ENCODE data around the gene PPP1R9B. TPM values are rescaled to one million over a fixed set of nuclear protein-coding genes. Genes with fewer than 3 reads are reported as not detected.
A peak's percentile ranks its signal among the peaks of the same experiment; 100 is the strongest.

Gene PPP1R9B
- total RNA-seq, 1 experiment from 2014 or later = 34.8 TPM

- peak; percentile 82 for TF ChIP-seq CTCF (IDR thresholded peaks at IDR 0.05; ENCODE audit: unreplicated experiment)
- BruUV-seq (replicated peaks) = no TSS peak
- H3K27me3 Mint-ChIP-seq (ENCODE audit: insufficient read depth, unreplicated experiment) = no peaks in the 10 kb centered on the region
- no peaks in the 10 kb centered on the region for H3K9me3 Mint-ChIP-seq (ENCODE audit: unreplicated experiment)
- intact Hi-C loops (cut with micrococcal nuclease) = loop anchor here (1.0 kb wide), 1 partner anchor 29 kb away; no protein-coding TSS in a partner anchor
- DNase-seq (ENCODE audit: unreplicated experiment) = peak; percentile 82
- H3K36me3 Mint-ChIP-seq (ENCODE audit: insufficient read depth, unreplicated experiment) = no peaks in the 10 kb centered on the region
- ChIA-PET CTCF (interaction anchor here (0.6 to 3.5 kb wide), 19 partner anchors 10 to 262 kb away, joined by 3 to 122 read pairs (median 3); partner anchors contain the start of gene SGCA), POLR2A (interaction anchor here (0.7 to 1.1 kb wide), 7 partner anchors 20 to 137 kb away, joined by 3 to 9 read pairs (median 3); partner anchors contain the start of gene SGCA)
- H3K4me3 Mint-ChIP-seq (ENCODE audit: unreplicated experiment) = peak overlapping the region; percentile 78
- H3K4me1 Mint-ChIP-seq (ENCODE audit: insufficient read depth, unreplicated experiment) = peaks cover 20% of the 10 kb centered on the region
- H3K27ac Mint-ChIP-seq (ENCODE audit: low read depth, unreplicated experiment) = no peak overlapping the region
Measured at GRCh38 chr17:50198026-50198669, 47.7 kb upstream of the PPP1R9B start.

GRCh38 chr17:50196826-50197225 is 46.3 kb upstream of the PPP1R9B start:
- H3K36me3 Mint-ChIP-seq (ENCODE audit: insufficient read depth, unreplicated experiment) = no peaks in the 10 kb centered on the region
- TF ChIP-seq CTCF (IDR thresholded peaks at IDR 0.05; ENCODE audit: unreplicated experiment) = no peak
- no peaks in the 10 kb centered on the region for H3K27me3 Mint-ChIP-seq (ENCODE audit: insufficient read depth, unreplicated experiment)
- intact Hi-C loops (cut with micrococcal nuclease) = no loop called here
- POLR2A ChIA-PET = interaction anchor here (0.9 to 1.7 kb wide), 3 partner anchors 19 to 27 kb away, joined by 3 to 10 read pairs (median 4); no protein-coding TSS in a partner anchor
- H3K4me1 Mint-ChIP-seq (ENCODE audit: insufficient read depth, unreplicated experiment) = peaks cover 20% of the 10 kb centered on the region
- BruUV-seq (replicated peaks) = no TSS peak
- peak; percentile 54 for DNase-seq (ENCODE audit: unreplicated experiment)
- no peaks in the 10 kb centered on the region for H3K9me3 Mint-ChIP-seq (ENCODE audit: unreplicated experiment)
- no peak overlapping the region for H3K27ac Mint-ChIP-seq (ENCODE audit: low read depth, unreplicated experiment)
- no peak overlapping the region for H3K4me3 Mint-ChIP-seq (ENCODE audit: unreplicated experiment)
- CTCF ChIA-PET = interaction anchor here (0.7 to 3.5 kb wide), 17 partner anchors 12 to 263 kb away, joined by 3 to 122 read pairs (median 3); partner anchors contain the start of gene SGCA

GRCh38 chr17:50196036-50196435 is 45.6 kb upstream of the PPP1R9B start:
- TF ChIP-seq CTCF (IDR thresholded peaks at IDR 0.05; ENCODE audit: unreplicated experiment) = no peak
- no peak for DNase-seq (ENCODE audit: unreplicated experiment)
- ChIA-PET CTCF (interaction anchor here (0.6 to 3.5 kb wide), 13 partner anchors 11 to 102 kb away, joined by 3 to 122 read pairs (median 4); partner anchors contain the start of gene SGCA), POLR2A (interaction anchor here (1.7 kb wide), 1 partner anchor 18 kb away, joined by 10 read pairs; no protein-coding TSS in a partner anchor)
- Mint-ChIP-seq H3K36me3 (ENCODE audit: insufficient read depth, unreplicated experiment) (no peaks in the 10 kb centered on the region), H3K9me3 (ENCODE audit: unreplicated experiment) (no peaks in the 10 kb centered on the region), H3K4me1 (ENCODE audit: insufficient read depth, unreplicated experiment) (peaks cover 17% of the 10 kb centered on the region), H3K27me3 (ENCODE audit: insufficient read depth, unreplicated experiment) (no peaks in the 10 kb centered on the region), H3K4me3 (ENCODE audit: unreplicated experiment) (no peak overlapping the region), H3K27ac (ENCODE audit: low read depth, unreplicated experiment) (no peak overlapping the region)
- BruUV-seq (replicated peaks) = no TSS peak
- intact Hi-C loops (cut with micrococcal nuclease) = no loop called here
